OCI-LY7 (cell line): ENCODE data around the gene PARD3B. TPM values are rescaled to one million over a fixed set of nuclear protein-coding genes. Genes with fewer than 3 reads are reported as not detected.

ENCODE experiments used
- BruUV-seq: library from RNA; stranded (reverse); fragments of 400-500 nt; replicated peaks from 2 replicates; lab custom pipeline; 2021; lab: Mats Ljungman, UMichigan
- CTCF ChIA-PET: fragments of 300-600 bp; sonication (Branson Sonifier 250); formaldehyde crosslinking; loops from one replicate; lab custom pipeline; 2022; ENCODE audit warnings: antibody characterized with exemption; ENCODE audit not compliant: unreplicated experiment; lab: Charles Lee
- POLR2A ChIA-PET: fragments of 300-600 bp; sonication (Branson Sonifier 250); formaldehyde crosslinking; loops from one replicate; lab custom pipeline; 2022; ENCODE audit warnings: antibody characterized with exemption; lab: Charles Lee
- DNase-seq: peaks from one replicate; pipeline ENCODE4 v3.0.0-alpha.2; 2015; ENCODE audit warnings: low spot score
- H2AFZ ChIP-seq: fragments of 200-600 bp; sonication (generic), shearing (Covaris generic); 2 replicates; pipeline ENCODE4 v1.6.1; 2014; ENCODE audit warnings: mild to moderate bottlenecking, antibody characterized with exemption, low read length, moderate library complexity
- H3K27ac ChIP-seq: fragments of 200-600 bp; sonication (generic); 2 replicates; pipeline ENCODE4 v1.5.1; 2014; ENCODE audit warnings: mixed run types, low read depth, mild to moderate bottlenecking, moderate library complexity, low read length, inconsistent platforms; ENCODE audit not compliant: poor library complexity, severe bottlenecking
- H3K36me3 ChIP-seq: fragments of 200-600 bp; sonication (generic); 2 replicates; pipeline ENCODE4 v1.6.1; 2014; ENCODE audit warnings: mild to moderate bottlenecking, antibody characterized with exemption, low read length, moderate library complexity, mixed read lengths; ENCODE audit not compliant: insufficient read depth
- H3K4me1 ChIP-seq: fragments of 200-600 bp; sonication (generic); 2 replicates; pipeline ENCODE4 v1.5.1; 2014; ENCODE audit warnings: mild to moderate bottlenecking, low read length; ENCODE audit not compliant: insufficient read depth, poor library complexity, severe bottlenecking
- H3K4me2 ChIP-seq: fragments of 200-600 bp; sonication (generic); 2 replicates; pipeline ENCODE4 v1.6.1; 2014; ENCODE audit warnings: mild to moderate bottlenecking, low read length
- H3K4me3 ChIP-seq: fragments of 200-600 bp; sonication (generic); 2 replicates; pipeline ENCODE4 v1.5.1; 2014; ENCODE audit warnings: mild to moderate bottlenecking, low read depth, low read length; ENCODE audit not compliant: poor library complexity, severe bottlenecking
- H3K79me2 ChIP-seq: fragments of 200-600 bp; sonication (generic); 2 replicates; pipeline ENCODE4 v1.6.1; 2016; ENCODE audit warnings: low read depth, mild to moderate bottlenecking, low read length, moderate library complexity, mixed read lengths; ENCODE audit not compliant: insufficient read depth
- H3K9me2 ChIP-seq: fragments of 200-600 bp; sonication (generic); 2 replicates; pipeline ENCODE4 v1.6.1; 2016; ENCODE audit warnings: mild to moderate bottlenecking, low read length, mixed read lengths; ENCODE audit not compliant: insufficient read depth
- H3K9me3 ChIP-seq: fragments of 200-600 bp; sonication (generic); 2 replicates; pipeline ENCODE4 v1.6.1; 2014; ENCODE audit warnings: mild to moderate bottlenecking, mixed run types, low read length, mixed read lengths
- H4K20me1 ChIP-seq: fragments of 200-600 bp; sonication (generic); 2 replicates; pipeline ENCODE4 v1.6.1; 2014; ENCODE audit warnings: mild to moderate bottlenecking, antibody characterized with exemption, low read length, moderate library complexity, mixed read lengths; ENCODE audit not compliant: insufficient read depth
- CTCF ChIP-seq: fragments of 200-600 bp; sonication (generic); conservative IDR thresholded peaks from 2 replicates; pipeline ENCODE4 v1.5.1; 2014; ENCODE audit warnings: mild to moderate bottlenecking, antibody characterized with exemption, low read length, moderate library complexity, mixed read lengths
- EZH2phosphoT487 ChIP-seq: fragments of 200-600 bp; sonication (generic); IDR thresholded peaks from 2 replicates; pipeline ENCODE4 v1.6.1; 2018; ENCODE audit warnings: low read depth, borderline replicate concordance, mild to moderate bottlenecking, mixed run types, antibody characterized with exemption, low read length, moderate library complexity, mixed read lengths
- intact Hi-C: fragments of 100-400 bp; cut with micrococcal nuclease; formaldehyde crosslinking; loops from one replicate; pipeline ENCODE4 v1.10.0; 2022; ENCODE audit not compliant: unreplicated experiment
- total RNA-seq, 2 experiments: library from RNA; depleted of rRNA in 1 of 2; stranded (reverse); fragments of >200 nt in 1 of 2; shearing (Covaris generic) in 1 of 2; gene quantifications; 2 replicates each; pipeline ENCODE4 v1.2.3, GENCODE V29; 2014 to 2022

The PARD3B gene
- total RNA-seq, 2 experiments from 2014 or later, result not detected

GRCh38 chr2:205439621-205440020 lies 894.3 kb downstream of the PARD3B start:
- no peaks in the 10 kb centered on the region for H3K9me3 ChIP-seq
- H3K36me3 ChIP-seq, result no peaks in the 10 kb centered on the region
- H3K4me1 ChIP-seq, result no peaks in the 10 kb centered on the region
- H3K9me2 ChIP-seq, result no peaks in the 10 kb centered on the region
- H3K79me2 ChIP-seq, result no peaks in the 10 kb centered on the region
- H3K4me2 ChIP-seq, result no peak overlapping the region
- no peak overlapping the region for H3K4me3 ChIP-seq
- no peak overlapping the region for H3K27ac ChIP-seq
- no peak for DNase-seq
- no peaks in the 10 kb centered on the region for H4K20me1 ChIP-seq
- TF ChIP-seq EZH2phosphoT487, result no peak
- no peak for TF ChIP-seq CTCF
- ChIA-PET POLR2A (interaction anchor here (0.6 kb wide), 1 partner anchor 962 kb away, joined by 4 read pairs; no protein-coding TSS in a partner anchor), CTCF (no interaction called here)
- intact Hi-C loops, result no loop called here
- no TSS peak for BruUV-seq
- no peak overlapping the region for H2AFZ ChIP-seq

GRCh38 chr2:205441524-205441923 lies 896.2 kb downstream of the PARD3B start:
- Histone ChIP-seq H3K4me2 (no peak overlapping the region), H2AFZ (no peak overlapping the region), H3K4me1 (no peaks in the 10 kb centered on the region), H3K27ac (no peak overlapping the region), H4K20me1 (no peaks in the 10 kb centered on the region), H3K36me3 (no peaks in the 10 kb centered on the region), H3K9me3 (no peaks in the 10 kb centered on the region), H3K9me2 (no peaks in the 10 kb centered on the region), H3K4me3 (no peak overlapping the region), H3K79me2 (no peaks in the 10 kb centered on the region)
- intact Hi-C loops, result no loop called here
- BruUV-seq, result no TSS peak
- TF ChIP-seq EZH2phosphoT487 (no peak), CTCF (no peak)
- ChIA-PET CTCF (no interaction called here), POLR2A (interaction anchor here (1.1 kb wide), 1 partner anchor 27 kb away, joined by 3 read pairs; no protein-coding TSS in a partner anchor)
- DNase-seq, result no peak

GRCh38 chr2:205448189-205448588 lies 902.9 kb downstream of the PARD3B start:
- H3K9me3 ChIP-seq, result no peaks in the 10 kb centered on the region
- H3K79me2 ChIP-seq, result no peaks in the 10 kb centered on the region
- no peak overlapping the region for H3K4me3 ChIP-seq
- POLR2A ChIA-PET, result interaction anchor here (0.6 kb wide), 1 partner anchor 20 kb away, joined by 3 read pairs; no protein-coding TSS in a partner anchor
- TF ChIP-seq CTCF (no peak), EZH2phosphoT487 (no peak)
- H3K36me3 ChIP-seq, result no peaks in the 10 kb centered on the region
- intact Hi-C loops, result no loop called here
- no peaks in the 10 kb centered on the region for H3K4me1 ChIP-seq
- BruUV-seq, result no TSS peak
- no peaks in the 10 kb centered on the region for H4K20me1 ChIP-seq
- no peak overlapping the region for H2AFZ ChIP-seq
- CTCF ChIA-PET, result no interaction called here
- no peak for DNase-seq
- no peak overlapping the region for H3K4me2 ChIP-seq
- no peak overlapping the region for H3K27ac ChIP-seq
- no peaks in the 10 kb centered on the region for H3K9me2 ChIP-seq
